Neuron (in vitro differentiated cells): ENCODE data around the gene SP5.

Source experiments
- H2AFZ ChIP-seq: one replicate; pipeline ENCODE4 v1.6.1; 2013; ENCODE audit warnings: low read depth, mild to moderate bottlenecking, inconsistent platforms, low read length, moderate library complexity
- H3K27me3 ChIP-seq: one replicate; pipeline ENCODE4 v1.6.1; 2013; ENCODE audit warnings: low read length; ENCODE audit not compliant: insufficient read depth
- H3K36me3 ChIP-seq: one replicate; pipeline ENCODE4 v1.6.1; 2013; ENCODE audit warnings: low read length; ENCODE audit not compliant: insufficient read depth
- H3K4me1 ChIP-seq: one replicate; pipeline ENCODE4 v1.6.1; 2013; ENCODE audit warnings: low read length; ENCODE audit not compliant: insufficient read depth
- H3K4me3 ChIP-seq: 2 replicates; pipeline ENCODE4 v1.5.1; 2013; ENCODE audit warnings: mild to moderate bottlenecking, low read length, moderate library complexity
- H3K9me3 ChIP-seq: one replicate; pipeline ENCODE4 v1.6.1; 2013; ENCODE audit warnings: low read length

The SP5 gene

DNA sequence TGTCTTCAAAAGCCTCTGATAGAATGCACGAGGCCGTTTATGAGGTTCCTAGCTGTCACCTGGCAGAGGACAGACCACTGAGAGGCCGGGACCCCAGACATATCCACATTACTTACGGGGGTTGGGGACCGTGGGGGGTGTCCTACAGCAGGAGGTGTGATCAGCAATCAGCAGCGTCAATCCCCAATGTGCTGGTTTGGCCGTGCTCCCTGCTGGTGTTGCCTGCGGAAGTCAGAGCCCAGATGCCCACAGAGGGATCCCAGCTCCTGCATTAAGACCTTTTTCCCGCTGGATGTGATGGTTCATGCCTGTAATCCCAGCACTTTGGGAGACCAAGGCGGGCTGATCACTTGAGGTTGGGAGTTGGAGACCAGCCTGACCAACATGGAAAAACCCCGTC is 20.8 kb upstream of the SP5 start:
- Histone ChIP-seq H3K4me3 (no peak overlapping the region), H3K36me3 (no peaks in the 10 kb centered on the region), H3K9me3 (no peaks in the 10 kb centered on the region), H2AFZ (no peak overlapping the region), H3K27me3 (peaks cover 3% of the 10 kb centered on the region), H3K4me1 (peaks cover 12% of the 10 kb centered on the region)

DNA sequence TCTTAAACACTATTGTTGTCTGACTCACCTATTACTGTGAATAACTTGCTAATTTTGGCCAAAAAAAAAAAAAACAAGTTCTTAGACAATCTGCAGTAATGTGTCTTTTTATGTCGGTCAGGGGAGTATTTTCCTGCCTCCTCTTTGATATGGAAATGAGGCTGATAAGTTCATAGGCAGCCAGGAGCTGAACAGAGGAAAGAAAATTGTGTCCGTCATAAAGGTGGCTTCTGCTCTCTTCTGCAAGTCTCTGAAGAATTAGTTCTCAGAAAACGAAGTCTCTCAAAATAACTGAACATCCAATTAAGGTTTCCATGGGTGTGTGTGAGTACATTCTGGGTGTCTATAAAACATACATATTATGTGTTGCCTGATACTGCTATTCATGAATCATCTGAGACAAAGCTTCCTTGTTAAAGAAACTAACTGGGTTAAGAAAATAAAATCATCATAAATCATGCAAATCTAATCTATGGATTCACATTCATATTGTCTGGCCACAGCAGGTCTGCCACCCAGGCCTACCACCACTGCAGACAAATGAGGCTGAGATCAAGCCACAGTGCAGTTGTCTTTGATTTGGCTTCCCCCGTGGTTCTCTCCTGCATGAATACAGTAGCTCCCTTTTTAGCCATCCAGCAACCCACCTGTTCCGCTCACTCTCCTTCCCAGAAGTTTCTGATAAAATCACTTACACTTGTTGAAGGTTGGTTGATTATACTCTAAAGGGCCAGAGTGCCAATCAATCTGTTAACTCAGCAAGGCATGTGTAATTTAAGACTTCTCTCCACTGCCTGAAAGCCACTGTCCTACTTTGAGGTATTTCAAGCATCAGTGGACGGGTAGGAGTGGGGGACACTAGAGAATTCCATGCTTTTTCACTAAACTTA is 19.4 kb upstream of the SP5 start:
- no peaks in the 10 kb centered on the region for H3K9me3 ChIP-seq
- H3K36me3 ChIP-seq: no peaks in the 10 kb centered on the region
- peaks cover 12% of the 10 kb centered on the region for H3K4me1 ChIP-seq
- peaks cover 3% of the 10 kb centered on the region for H3K27me3 ChIP-seq
- H3K4me3 ChIP-seq: no peak overlapping the region
- no peak overlapping the region for H2AFZ ChIP-seq

GRCh38 chr2:170696948-170697347 is 18.2 kb upstream of the SP5 start:
- Histone ChIP-seq H2AFZ (no peak overlapping the region), H3K36me3 (no peaks in the 10 kb centered on the region), H3K4me1 (peaks cover 12% of the 10 kb centered on the region), H3K4me3 (no peak overlapping the region), H3K9me3 (no peaks in the 10 kb centered on the region), H3K27me3 (peaks cover 3% of the 10 kb centered on the region)

DNA sequence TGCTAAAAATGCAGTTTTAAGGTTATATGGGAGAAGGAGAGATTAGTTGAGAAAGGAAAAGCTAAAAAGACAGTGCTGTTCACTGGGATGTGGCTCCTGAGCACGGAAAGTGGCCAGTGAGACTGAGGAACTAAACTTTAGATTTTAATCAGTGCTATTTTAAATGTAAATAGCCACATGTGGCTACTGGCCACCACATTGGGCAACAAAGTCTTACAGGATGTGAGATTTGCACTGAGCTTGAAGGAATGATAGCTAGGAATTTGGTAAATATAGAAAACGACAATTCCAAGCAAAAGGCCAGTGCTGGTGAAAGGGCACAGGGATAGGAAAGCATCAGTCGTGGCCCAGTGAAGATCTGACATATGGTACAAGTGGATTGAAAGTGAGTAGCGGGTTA is 14.1 kb upstream of the SP5 start:
- peaks cover 7% of the 10 kb centered on the region for H3K27me3 ChIP-seq
- no peaks in the 10 kb centered on the region for H3K4me1 ChIP-seq
- no peak overlapping the region for H2AFZ ChIP-seq
- no peaks in the 10 kb centered on the region for H3K9me3 ChIP-seq
- no peak overlapping the region for H3K4me3 ChIP-seq
- no peaks in the 10 kb centered on the region for H3K36me3 ChIP-seq

GRCh38 chr2:170703776-170704476 is 11.2 kb upstream of the SP5 start:
- no peaks in the 10 kb centered on the region for H3K9me3 ChIP-seq
- H3K27me3 ChIP-seq: peaks cover 24% of the 10 kb centered on the region
- H3K36me3 ChIP-seq: no peaks in the 10 kb centered on the region
- no peak overlapping the region for H2AFZ ChIP-seq
- no peaks in the 10 kb centered on the region for H3K4me1 ChIP-seq
- no peak overlapping the region for H3K4me3 ChIP-seq

DNA sequence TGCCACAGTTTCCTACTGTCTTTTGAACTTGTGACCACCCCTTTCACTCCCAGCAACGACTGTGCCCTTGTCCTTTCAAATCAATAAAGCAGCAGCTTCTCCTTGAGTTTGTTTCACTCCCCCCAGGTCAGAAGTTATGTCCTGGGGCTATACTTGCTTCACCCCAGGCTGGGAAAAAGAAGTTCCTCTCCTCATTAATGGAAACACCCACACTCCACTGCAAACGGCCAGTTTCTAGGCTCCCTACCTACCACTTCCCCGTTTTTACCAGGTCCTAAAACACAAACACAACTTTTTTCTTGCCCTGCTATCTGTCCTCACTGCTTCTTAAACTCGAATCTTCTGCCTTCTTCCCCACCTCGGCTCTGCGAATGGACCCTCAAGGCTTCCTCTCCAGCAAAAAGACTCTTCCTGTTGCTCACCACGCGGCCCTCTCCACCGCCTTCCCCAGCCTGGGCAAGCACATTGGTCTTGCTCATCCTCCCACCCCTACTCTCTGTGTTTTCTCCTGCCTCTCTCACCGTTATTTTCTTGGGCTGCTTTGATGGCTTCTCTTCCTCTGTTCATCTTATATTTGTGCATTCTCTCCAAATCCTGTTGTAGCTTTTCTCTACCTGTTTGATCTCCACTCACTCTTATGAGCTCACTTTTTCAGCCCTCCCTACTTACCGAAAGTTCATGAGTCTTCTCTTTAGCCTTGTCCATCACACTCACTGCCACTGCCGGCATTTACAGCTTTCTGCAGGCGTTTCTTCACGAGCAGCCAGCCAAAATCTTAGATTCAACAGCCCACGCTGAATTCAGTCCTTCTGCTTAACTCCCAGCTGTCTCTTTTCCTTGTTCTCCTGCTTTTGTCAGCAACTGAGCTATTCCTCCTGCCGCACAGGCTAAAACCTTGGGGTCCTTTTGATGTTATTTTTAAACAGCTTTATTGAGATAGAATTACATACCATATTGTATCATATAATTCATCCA is 7.0 kb upstream of the SP5 start:
- Histone ChIP-seq H3K27me3 (peaks cover 60% of the 10 kb centered on the region), H3K36me3 (no peaks in the 10 kb centered on the region)

DNA sequence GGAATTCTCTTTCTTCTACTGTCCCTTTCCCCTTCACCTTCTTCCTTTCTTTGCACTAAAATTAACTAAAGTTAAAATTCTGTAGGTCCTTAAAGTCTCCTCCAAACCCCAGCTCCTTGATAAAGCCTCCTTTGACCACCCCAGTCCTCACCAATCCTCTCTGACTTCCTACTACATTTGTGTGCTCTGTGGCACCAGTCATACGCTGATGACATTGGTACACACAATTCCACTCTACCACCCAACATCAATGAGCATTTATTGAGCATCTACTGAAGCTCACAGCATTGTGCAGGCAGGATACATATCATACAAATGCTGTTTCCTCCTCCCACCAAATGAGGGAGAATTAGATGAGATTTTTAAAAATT is 4.5 kb upstream of the SP5 start:
- Histone ChIP-seq H3K27me3 (peaks cover 85% of the 10 kb centered on the region), H2AFZ (no peak overlapping the region), H3K4me1 (peaks cover 8% of the 10 kb centered on the region), H3K36me3 (no peaks in the 10 kb centered on the region), H3K4me3 (no peak overlapping the region), H3K9me3 (no peaks in the 10 kb centered on the region)

More for the DNA sequence above, 7.0 kb upstream of the SP5 start:
- Histone ChIP-seq H2AFZ (no peak overlapping the region), H3K9me3 (no peaks in the 10 kb centered on the region), H3K4me3 (no peak overlapping the region), H3K4me1 (peaks cover 4% of the 10 kb centered on the region)

- Histone ChIP-seq H3K27me3 (peaks cover 91% of the 10 kb centered on the region), H3K4me3 (no peak overlapping the region), H3K4me1 (peaks cover 8% of the 10 kb centered on the region), H3K36me3 (no peaks in the 10 kb centered on the region), H2AFZ (no peak overlapping the region), H3K9me3 (no peaks in the 10 kb centered on the region)
Observed at GRCh38 chr2:170711196-170711773, 3.9 kb upstream of the SP5 start.

GRCh38 chr2:170711774-170712652 is 3.1 kb upstream of the SP5 start:
- no peak overlapping the region for H2AFZ ChIP-seq
- no peaks in the 10 kb centered on the region for H3K36me3 ChIP-seq
- H3K9me3 ChIP-seq: no peaks in the 10 kb centered on the region
- H3K4me3 ChIP-seq: no peak overlapping the region
- peaks cover 8% of the 10 kb centered on the region for H3K4me1 ChIP-seq
- H3K27me3 ChIP-seq: peaks cover 90% of the 10 kb centered on the region

DNA sequence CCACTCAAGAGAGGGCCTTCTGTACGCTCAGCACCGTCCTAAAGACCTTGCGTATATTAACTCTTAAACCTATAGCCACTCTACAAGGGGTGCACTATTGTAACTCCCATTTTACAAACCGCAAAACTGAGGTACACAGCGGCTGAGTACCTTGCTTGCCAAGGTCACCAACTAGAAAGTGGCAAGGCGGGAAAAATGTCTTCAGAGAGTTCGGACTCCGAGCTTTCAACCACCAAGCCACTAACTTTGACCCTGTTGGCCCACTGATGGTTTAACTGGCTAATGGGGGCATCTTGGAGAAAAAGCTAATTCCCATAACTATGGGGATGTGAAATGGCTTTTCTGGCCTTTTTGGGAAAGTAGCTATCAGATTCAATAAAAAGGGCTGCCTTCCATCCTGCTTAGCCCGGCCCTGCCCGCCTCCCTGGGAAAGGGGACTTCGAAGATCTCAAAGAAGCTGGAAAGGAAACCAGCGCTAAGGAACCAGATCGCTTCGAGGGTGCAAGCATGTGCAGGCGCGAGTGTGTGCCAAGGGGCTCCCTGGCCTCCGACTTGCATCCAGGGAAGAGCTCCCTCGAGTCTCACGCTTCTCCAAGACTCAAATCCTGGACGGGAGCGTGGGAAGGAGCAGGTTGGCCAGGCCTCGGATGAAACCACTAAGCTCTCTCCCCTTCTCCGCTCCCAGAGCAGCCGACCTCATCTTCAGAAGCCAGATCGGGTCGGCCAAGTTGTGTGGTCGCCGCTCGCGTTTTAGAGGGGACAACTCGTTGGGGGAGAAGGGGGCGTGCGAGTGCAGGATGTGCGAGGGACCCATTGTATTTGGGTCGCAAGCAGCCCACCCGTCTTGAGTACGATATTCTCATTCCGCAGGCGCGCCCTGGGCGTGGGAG is 2.2 kb upstream of the SP5 start:
- Histone ChIP-seq H3K9me3 (no peaks in the 10 kb centered on the region), H3K36me3 (no peaks in the 10 kb centered on the region), H3K4me1 (peaks cover 8% of the 10 kb centered on the region), H2AFZ (no peak overlapping the region), H3K27me3 (peaks cover 94% of the 10 kb centered on the region), H3K4me3 (no peak overlapping the region)
